Subcutaneous adipose tissue (tissue), 4 donors: ENCODE data around the gene LUC7L. TPM values are rescaled to one million over a fixed set of nuclear protein-coding genes. Genes with fewer than 3 reads are reported as not detected.

ENCODE experiments used
- total RNA-seq, 4 donors: library from RNA; depleted of rRNA; stranded (reverse); fragments of >200 nt; gene quantifications; one replicate each; pipeline ENCODE4 v1.1.0, GENCODE V29; 2016
- TF ChIP-seq, protein P1 (sequence below): fragments of 450-650 bp; IDR thresholded peaks from one replicate; pipeline ENCODE4 v1.5.1; 2016; ENCODE audit warnings: low read depth, mild to moderate bottlenecking, control low read depth, antibody characterized with exemption, moderate library complexity

Gene LUC7L
- total RNA-seq, 4 donors from 2014 or later = 73.9 to 133 (median 94.1) TPM

DNA sequence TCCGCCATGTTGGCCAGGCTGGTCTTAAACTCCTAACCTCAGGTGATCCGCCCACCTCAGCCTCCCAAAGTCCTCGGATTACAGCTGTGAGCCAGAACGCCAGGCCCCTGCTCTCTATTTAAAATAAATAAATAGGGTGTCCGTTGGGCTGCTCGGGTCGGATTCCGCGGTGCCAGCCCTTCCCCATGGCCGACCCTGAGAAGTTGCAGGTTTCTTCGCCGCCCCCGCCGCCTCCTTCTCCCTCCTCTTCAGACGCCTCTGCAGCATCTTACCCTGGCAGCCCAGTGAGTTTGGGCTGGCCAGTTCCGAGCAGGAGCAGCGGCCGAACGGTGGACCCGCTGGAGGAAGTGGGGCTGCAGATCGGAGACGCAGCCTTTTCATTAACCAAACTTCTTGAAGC lies 1.7 kb upstream of the LUC7L start:
- TF ChIP-seq, protein P1, sequence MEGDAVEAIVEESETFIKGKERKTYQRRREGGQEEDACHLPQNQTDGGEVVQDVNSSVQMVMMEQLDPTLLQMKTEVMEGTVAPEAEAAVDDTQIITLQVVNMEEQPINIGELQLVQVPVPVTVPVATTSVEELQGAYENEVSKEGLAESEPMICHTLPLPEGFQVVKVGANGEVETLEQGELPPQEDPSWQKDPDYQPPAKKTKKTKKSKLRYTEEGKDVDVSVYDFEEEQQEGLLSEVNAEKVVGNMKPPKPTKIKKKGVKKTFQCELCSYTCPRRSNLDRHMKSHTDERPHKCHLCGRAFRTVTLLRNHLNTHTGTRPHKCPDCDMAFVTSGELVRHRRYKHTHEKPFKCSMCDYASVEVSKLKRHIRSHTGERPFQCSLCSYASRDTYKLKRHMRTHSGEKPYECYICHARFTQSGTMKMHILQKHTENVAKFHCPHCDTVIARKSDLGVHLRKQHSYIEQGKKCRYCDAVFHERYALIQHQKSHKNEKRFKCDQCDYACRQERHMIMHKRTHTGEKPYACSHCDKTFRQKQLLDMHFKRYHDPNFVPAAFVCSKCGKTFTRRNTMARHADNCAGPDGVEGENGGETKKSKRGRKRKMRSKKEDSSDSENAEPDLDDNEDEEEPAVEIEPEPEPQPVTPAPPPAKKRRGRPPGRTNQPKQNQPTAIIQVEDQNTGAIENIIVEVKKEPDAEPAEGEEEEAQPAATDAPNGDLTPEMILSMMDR = no peak

DNA sequence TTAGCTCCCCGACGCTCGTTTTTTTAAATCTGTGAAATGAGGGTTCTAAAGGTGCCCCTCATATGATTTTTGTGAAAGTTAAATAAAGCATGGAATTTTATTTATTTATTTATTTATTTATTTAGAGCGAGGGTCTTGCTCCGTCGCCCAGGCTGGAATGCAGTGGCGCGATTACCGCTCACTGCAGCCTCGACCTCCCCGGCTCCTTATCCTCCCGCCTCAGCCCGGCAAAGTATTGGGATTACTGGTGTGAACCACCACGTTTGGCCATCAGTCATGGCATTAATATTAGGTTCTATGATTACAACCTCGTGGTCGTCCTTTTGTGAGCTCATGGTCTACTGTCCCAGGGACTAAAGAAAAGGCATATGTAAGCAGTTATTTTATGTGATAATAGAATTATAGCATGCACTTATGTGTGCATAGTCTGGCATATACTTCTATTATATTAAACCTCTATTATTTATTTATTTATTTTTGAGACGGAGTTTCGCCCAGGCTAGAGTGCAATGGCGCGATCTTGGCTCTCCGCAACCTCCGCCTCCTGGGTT lies 557 bp upstream of the LUC7L start:
- TF ChIP-seq, protein P1 = no peak

DNA sequence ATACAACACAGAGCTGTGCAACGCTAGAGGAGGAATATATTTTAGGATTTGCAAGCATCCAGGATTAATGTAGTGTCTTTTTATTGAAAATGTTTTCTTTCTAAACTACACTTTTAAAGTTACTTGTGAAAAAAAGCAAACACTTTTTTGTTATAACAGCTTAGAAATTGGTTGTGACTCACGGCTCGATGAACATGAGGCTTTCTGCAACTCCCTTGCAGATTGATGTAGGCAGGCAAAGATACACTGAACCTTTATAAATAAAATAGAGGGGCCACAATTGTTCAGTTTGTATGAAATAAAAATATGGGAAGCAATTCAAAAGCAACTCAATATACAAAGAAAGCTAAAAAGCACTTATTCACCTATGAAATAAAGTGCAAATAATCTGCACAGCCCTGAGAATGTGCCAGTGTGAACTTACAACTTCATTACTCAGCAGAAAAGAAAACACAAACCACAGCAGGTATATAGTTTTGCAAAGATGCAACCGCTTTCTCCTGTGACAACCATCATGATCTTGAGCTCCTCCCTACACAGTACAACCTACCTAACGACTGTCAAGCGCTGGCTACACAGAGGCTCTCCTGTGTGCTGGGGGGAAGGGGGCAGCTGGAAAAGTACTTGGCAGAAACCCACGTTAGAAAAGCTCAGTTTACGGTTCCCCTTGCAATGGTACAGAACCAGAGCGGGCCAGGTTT lies 948 bp downstream of the LUC7L start:
- TF ChIP-seq, protein P1 = no peak

DNA sequence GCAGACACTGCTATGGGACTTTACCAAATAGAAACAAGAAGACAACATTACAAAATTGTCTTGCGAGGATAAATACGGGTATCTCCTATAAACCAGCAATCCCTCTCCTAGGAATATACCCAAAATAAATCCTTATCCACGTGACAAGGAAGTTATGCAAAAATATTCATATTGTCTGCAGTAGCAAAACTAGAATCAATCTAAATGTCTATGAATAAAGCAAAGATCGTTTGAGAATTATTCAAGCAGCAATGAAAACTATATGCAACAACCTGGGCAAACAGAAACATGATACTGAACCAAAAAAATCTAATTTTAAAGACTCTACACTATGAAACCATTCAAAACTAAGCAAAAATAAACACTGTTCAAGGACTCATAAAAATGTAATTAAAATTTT lies 9.2 kb downstream of the LUC7L start:
- TF ChIP-seq, protein P1 = no peak

- TF ChIP-seq, protein P1 = no peak
Measured at GRCh38 chr16:212999-213398, 16.2 kb downstream of the LUC7L start.

- TF ChIP-seq, protein P1 = no peak
Measured at GRCh38 chr16:203246-203645, 26.0 kb downstream of the LUC7L start.

DNA sequence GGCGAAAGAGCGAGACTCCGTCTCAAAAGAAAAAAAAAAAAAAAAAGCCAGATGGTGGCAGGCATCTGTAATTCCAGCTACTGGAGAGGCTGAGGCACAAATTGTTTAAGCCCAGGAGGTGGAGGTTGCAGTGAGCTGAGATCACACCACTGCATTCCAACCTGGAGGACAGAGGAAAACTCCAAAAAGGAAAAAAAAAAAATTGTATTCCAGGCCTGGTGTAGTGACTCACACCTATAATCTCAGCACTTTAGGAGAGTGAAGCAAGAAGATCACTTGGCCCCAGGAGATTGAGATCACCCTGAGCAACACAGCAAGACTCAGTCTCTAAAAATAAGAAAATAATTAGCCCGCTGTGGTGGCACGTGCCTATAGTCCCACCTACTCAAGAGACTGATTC lies 28.9 kb downstream of the LUC7L start:
- TF ChIP-seq, protein P1 = no peak
